IgD-negative memory B cell (primary cell): Measurements from ENCODE around the gene HOXC13. TPM values are rescaled to one million over a fixed set of nuclear protein-coding genes. Genes with fewer than 3 reads are reported as not detected.

Source experiments
- H3K27ac Mint-ChIP-seq, 3 donors: one replicate each; pipeline ENCODE4 v1.8.0; 2020 to 2022; ENCODE audit warnings: mild to moderate bottlenecking in 3 of 3, mixed read lengths in 3 of 3, moderate library complexity in 1 of 3
- H3K27me3 Mint-ChIP-seq: one replicate; pipeline ENCODE4 v1.8.0; 2021; ENCODE audit warnings: mixed read lengths
- H3K36me3 Mint-ChIP-seq: one replicate; pipeline ENCODE4 v1.8.0; 2020; ENCODE audit warnings: mild to moderate bottlenecking, mixed read lengths
- H3K4me1 Mint-ChIP-seq, 3 donors: one replicate each; pipeline ENCODE4 v1.8.0; 2020 to 2022; ENCODE audit warnings: mixed read lengths in 3 of 3, mild to moderate bottlenecking in 1 of 3
- H3K4me3 Mint-ChIP-seq, 4 donors: one replicate each; pipeline ENCODE4 v1.8.0; 2020 to 2022; ENCODE audit warnings: mild to moderate bottlenecking in 4 of 4, mixed read lengths in 4 of 4, moderate library complexity in 3 of 4
- H3K9me3 Mint-ChIP-seq, 3 donors: one replicate each; pipeline ENCODE4 v1.8.0; 2020 to 2021; ENCODE audit warnings: mixed read lengths in 3 of 3, mild to moderate bottlenecking in 1 of 3
- polyA plus RNA-seq: library from polyadenylated mRNA; unstranded; fragments of 300-500 nt; fragmentation: Illumina TruSeq; gene quantifications from one replicate; pipeline ENCODE4 v1.2.3, GENCODE V29; 2021

HOXC13 gene
- polyA plus RNA-seq, 1 donor from 2014 or later: not detected

DNA sequence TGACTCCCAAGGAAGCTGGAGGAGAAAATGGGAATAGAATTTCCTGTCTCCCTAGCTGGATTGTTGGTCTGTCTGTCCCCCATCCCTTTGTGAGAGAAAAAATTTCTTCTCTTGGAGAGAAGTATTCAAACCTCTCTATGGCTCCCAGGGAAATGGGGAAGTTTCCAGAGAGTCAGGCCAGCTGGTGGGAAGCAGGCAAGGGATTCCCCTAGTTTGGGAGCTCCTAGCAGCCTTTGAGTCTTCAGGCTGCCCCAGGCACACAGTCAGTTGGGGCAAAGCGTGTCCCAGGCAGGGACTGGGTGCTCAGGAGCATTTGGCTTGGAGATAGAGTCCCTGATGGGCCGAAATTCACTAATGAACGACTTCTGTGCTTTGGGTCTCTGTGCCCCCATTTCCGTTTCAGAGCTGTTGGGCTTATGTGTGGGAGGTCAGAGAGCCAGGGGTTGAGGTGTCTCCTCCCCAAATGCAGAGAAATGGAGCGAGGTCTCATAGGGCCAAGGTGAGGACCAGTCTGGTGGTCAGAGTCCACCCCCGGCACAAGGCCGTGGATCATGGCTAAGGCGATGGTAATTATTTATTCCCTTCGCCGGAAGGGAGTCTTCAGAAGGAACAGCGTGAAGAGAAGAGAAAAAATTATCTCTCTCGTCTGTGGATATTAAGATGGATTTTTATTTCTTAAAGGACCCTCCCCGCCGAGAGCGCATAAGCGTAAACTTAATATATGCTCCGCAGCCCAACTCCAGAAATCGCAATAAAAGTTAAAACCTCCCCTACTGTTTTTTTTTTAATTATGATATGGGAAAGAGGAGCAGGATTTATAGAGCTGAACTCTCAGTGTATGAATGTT is 54.8 kb downstream of the HOXC13 start:
- peaks cover 0 to 10% (median 0%) of the 10 kb centered on the region in 3 donors for H3K9me3 Mint-ChIP-seq
- peak overlapping the region; percentile 54 to 95 (median 76) for H3K4me3 Mint-ChIP-seq
- H3K36me3 Mint-ChIP-seq: peaks cover 1% of the 10 kb centered on the region
- peak overlapping the region; percentile 81 to 96 (median 91) for H3K27ac Mint-ChIP-seq
- H3K27me3 Mint-ChIP-seq: peaks cover 76% of the 10 kb centered on the region
- peaks cover 16 to 32% (median 27%) of the 10 kb centered on the region in 3 donors for H3K4me1 Mint-ChIP-seq

GRCh38 chr12:53994009-53994263 is 55.3 kb downstream of the HOXC13 start:
- Mint-ChIP-seq H3K9me3 (peaks cover 0 to 10% (median 0%) of the 10 kb centered on the region in 3 donors), H3K27me3 (peaks cover 76% of the 10 kb centered on the region), H3K27ac (peak overlapping the region; percentile 81 to 96 (median 91))

GRCh38 chr12:53994264-53995001 is 55.8 kb downstream of the HOXC13 start:
- peaks cover 72% of the 10 kb centered on the region for H3K27me3 Mint-ChIP-seq
- peaks cover 10 to 25% (median 21%) of the 10 kb centered on the region in 3 donors for H3K4me1 Mint-ChIP-seq
- peak overlapping the region; percentile 72 to 95 (median 88) for H3K4me3 Mint-ChIP-seq
- peaks cover 0 to 10% (median 0%) of the 10 kb centered on the region in 3 donors for H3K9me3 Mint-ChIP-seq
- H3K27ac Mint-ChIP-seq: peak overlapping the region; percentile 81 to 96 (median 91)
- H3K36me3 Mint-ChIP-seq: peaks cover 1% of the 10 kb centered on the region

More at GRCh38 chr12:53994009-53994263, 55.3 kb downstream of the HOXC13 start:
- Mint-ChIP-seq H3K4me3 (peak overlapping the region in 3 of 4 donors; percentile 54 to 95 (median 67)), H3K36me3 (peaks cover 1% of the 10 kb centered on the region), H3K4me1 (peaks cover 15 to 30% (median 26%) of the 10 kb centered on the region in 3 donors)

DNA sequence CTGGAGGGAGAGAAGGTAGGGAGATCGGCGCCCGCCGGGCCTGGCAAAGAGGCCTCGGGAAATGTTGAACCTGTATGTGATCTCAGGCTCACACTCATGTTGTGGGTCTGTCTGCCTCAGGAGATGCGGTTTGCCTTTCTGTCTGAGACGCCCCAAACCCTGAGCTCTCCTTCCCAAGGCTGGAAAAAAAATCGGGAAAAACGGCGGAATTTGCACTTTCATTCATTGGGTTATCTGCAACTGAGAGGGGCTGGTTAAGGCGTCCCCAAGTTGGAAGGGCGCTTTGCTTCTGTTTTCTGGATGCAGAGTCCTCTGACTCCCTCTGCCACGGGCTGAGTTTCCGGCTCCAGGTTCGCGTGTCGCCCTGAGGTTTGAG is 56.4 kb downstream of the HOXC13 start:
- peak overlapping the region; percentile 72 to 88 (median 86) for H3K4me3 Mint-ChIP-seq
- peaks cover 1% of the 10 kb centered on the region for H3K36me3 Mint-ChIP-seq
- H3K9me3 Mint-ChIP-seq: peaks cover 0 to 6% (median 0%) of the 10 kb centered on the region in 3 donors
- peaks cover 7 to 21% (median 16%) of the 10 kb centered on the region in 3 donors for H3K4me1 Mint-ChIP-seq
- peak overlapping the region in 1 of 3 donors; percentile 81 for H3K27ac Mint-ChIP-seq
- H3K27me3 Mint-ChIP-seq: peaks cover 68% of the 10 kb centered on the region

GRCh38 chr12:53995378-53996239 is 57.0 kb downstream of the HOXC13 start:
- Mint-ChIP-seq H3K9me3 (peaks cover 0 to 6% (median 0%) of the 10 kb centered on the region in 3 donors), H3K27me3 (peaks cover 65% of the 10 kb centered on the region), H3K4me1 (peaks cover 7 to 21% (median 16%) of the 10 kb centered on the region in 3 donors), H3K27ac (peak overlapping the region in 2 of 3 donors; percentile 54 to 81), H3K36me3 (peaks cover 1% of the 10 kb centered on the region), H3K4me3 (peak overlapping the region; percentile 72 to 88 (median 86))

Other genes with a start within 250 kb of the HOXC13 start
- 52.0 TPM for gene CALCOCO1, start 211.4 kb upstream of the HOXC13 start, polyA plus RNA-seq
- not detected for gene CISTR, start 186.9 kb upstream of the HOXC13 start, polyA plus RNA-seq
- not detected for gene HOXC12, start 16.1 kb downstream of the HOXC13 start, polyA plus RNA-seq
- gene HOXC11, start 34.3 kb downstream of the HOXC13 start, polyA plus RNA-seq: not detected
- not detected for gene HOTAIR, start 36.1 kb downstream of the HOXC13 start, polyA plus RNA-seq
- gene HOXC10, start 46.3 kb downstream of the HOXC13 start, polyA plus RNA-seq: not detected
- not detected for gene HOXC9, start 61.3 kb downstream of the HOXC13 start, polyA plus RNA-seq
- gene HOXC8, start 70.2 kb downstream of the HOXC13 start, polyA plus RNA-seq: not detected
- gene HOXC6, start 89.6 kb downstream of the HOXC13 start, polyA plus RNA-seq: not detected
- gene HOXC5, start 94.2 kb downstream of the HOXC13 start, polyA plus RNA-seq: not detected
- 2.3 TPM for gene HOXC4, start 115.0 kb downstream of the HOXC13 start, polyA plus RNA-seq